ENCODE results near the gene STAB2. TPM values are rescaled to one million over a fixed set of nuclear protein-coding genes. Genes with fewer than 3 reads are reported as not detected.

The STAB2 gene
- polyA plus RNA-seq, 3 donors: 0.30 to 0.90 (median 0.55) TPM

DNA sequence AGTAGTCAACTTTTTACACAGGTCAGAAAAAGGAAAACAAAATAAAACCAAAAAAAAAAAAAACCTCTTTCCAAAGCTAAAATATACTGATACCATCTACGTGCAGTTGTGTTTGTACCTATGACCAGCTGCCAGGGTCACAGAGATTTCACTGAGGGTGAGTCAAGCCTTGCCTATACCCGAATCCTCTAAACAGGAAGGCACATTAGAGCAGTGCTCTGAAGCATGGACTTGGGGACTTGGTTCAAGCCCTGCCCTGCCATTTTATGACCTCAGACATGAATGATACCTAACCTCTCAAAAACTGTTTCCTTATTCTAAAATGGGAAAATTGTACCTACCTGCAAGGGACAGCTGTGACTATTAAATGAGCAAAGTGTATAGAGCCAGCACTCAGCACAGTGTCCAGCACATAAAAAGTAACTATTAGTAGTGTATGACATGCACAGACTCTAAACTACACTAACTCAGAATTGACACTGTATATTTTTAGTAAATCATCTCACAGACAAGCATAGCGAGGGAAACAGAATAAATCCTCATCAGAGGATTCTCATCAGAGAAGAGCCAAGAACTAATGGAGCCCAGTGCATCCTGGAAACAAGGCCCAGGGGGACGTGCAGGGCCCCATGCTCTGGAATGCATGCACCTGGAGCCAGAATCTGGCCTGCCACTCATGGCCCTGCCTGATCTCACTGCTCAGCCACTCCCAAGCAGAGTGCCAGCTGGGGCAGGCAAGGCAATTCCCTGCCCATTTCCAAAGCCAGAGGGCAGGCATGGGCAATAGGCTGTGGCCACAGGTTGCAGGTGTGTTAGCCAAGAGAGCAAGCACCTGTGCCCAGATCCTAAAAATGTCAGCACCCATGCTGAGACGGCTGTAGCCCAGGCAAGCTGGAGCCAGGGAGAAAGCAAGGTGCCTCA is 196.9 kb downstream of the STAB2 start:
- WGBS, 3 donors: 64 to 88% (median 86%) methylated on average over 5 of the region's 5 CpGs
- H3K27ac ChIP-seq (ENCODE audit: low read depth, low read length): no peak overlapping the region

DNA sequence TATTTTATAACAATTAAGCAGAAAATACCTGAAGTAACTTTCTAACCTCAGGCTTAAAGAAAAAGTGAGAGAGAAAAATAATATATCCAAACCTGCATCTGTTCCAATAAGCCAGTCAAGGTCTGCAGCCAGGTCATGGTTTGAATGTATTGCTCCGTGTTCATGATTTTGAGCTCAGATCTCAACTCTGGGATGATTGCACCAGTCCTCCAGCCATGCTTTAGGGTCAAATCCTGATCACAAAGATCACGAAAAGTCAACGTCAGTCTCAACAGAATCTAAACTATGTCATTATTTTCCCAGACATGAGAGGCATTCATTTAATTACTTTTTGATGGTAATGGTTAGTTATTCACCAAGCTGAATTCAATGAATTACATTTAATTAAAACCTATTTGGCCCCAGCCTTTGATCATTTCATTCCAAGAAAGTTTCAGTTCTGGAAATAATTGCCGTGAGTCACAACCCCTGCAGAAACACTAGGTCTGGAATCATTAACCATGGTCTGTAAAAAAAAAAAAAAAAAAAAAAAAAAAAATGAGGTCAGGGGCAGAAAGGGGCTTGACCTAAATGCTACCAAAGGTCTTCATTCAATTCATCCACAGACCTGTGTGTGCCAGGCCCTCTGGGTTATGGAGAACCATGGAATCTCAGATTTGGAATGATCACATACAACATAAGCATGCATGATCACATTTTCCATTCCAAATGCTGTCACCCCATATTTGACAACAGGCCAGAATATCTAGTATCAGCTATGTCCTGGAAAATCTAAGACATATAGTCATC is 198.4 kb downstream of the STAB2 start:
- WGBS, 3 donors: 65 to 80% (median 67%) methylated on average over 4 of the region's 4 CpGs

DNA sequence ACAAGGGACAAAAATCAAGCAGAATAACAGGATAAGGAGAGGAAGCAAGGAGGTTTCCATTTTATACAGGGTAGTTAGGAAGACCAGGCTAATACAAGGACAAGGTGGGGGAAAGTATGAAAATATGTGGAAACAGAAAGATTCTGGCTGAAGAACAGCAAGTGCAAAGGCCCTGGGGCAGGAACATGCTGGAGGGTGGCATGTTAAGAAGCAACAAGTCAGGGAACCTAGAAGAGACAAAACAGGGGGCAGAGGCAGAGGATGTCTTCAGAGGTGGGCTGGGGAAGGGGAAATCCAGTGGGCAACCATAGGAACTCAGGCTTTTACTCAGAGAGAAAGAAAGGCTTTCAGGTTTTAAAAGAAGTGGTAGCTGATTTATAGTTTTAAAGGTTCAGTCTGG is 199.1 kb downstream of the STAB2 start:
- no peak overlapping the region for H3K27ac ChIP-seq (ENCODE audit: low read depth, low read length)

More for the DNA sequence above, 198.4 kb downstream of the STAB2 start:
- H3K27ac ChIP-seq (ENCODE audit: low read depth, low read length): no peak overlapping the region

DNA sequence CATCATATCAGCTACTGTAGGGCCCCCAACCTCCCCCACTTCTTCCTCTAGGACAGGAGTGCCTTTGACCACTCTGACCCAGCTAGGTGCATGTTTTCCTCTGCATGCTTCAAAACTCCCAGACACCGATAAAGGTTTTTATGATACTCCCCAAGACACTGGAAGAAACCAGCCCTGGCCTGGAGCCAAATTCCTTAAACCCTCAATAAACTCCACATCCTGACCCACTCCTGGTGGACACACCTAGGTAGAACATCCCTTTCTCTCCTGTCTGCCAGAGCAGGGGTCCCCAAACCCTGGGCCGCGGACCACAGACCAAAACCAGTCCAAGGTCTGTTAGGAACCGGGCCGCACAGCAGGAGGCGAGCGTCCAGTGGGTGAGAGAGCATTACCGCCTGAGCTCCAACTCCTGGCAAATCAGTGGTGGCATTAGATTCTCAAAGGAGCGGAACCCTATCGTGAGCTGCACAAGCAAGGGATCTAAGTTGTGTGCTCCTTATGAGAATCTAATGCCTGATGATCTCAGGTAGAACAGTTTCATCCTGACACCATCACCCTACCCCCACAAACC is 204.4 kb downstream of the STAB2 start:
- H3K27ac ChIP-seq (ENCODE audit: low read depth, low read length): no peak overlapping the region
- 78 to 89% (median 87%) methylated on average over 10 of the region's 10 CpGs for WGBS, 3 donors

DNA sequence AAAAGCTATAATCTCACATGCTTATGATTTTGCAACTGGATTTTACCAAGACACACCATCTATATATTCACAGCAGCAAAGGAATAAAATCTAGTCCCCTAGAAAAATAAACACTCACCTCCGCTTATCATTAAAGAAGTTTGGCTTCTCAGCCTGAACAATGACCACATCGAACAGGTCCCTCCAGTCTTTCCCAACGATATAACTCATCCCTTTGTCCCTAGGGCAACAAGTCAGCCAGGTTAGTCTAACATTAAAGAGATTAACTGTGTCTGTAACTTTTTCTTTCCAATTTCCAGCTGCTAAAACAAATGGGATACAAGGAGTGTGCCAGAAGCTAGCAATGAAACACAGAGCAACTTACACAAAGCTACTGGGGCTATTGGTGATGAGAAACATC is 206.0 kb downstream of the STAB2 start:
- H3K27ac ChIP-seq (ENCODE audit: low read depth, low read length): no peak overlapping the region
- 59 to 74% (median 64%) methylated on average over 3 of the region's 3 CpGs for WGBS, 3 donors

DNA sequence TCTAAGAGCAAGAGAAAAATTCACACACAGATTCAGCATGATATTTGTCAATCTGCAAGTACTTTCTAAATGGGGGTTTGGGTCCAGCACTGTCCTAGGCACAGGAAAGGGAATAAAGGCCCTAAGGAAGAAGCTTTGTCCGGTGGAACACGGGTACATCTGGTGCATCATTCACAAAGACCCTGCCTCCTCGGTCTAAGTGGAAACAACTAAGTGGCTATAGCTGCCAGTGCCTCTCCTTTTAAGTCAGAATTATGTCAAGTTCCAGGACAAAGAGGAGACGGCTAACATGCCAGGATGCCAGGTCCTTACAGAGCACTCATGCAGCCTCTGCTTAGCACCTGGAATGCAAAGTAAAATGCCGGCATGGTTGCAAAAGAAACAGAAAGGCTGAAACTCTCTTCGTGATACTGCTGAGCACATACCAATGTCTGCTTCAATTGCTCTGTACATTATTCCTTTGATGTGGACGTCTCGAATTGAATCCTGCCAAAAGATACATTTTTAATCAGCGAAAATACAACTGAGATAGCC is 206.5 kb downstream of the STAB2 start:
- H3K27ac ChIP-seq (ENCODE audit: low read depth, low read length): no peak overlapping the region
- WGBS, 3 donors: 83 to 90% (median 86%) methylated on average over 9 of the region's 9 CpGs

DNA sequence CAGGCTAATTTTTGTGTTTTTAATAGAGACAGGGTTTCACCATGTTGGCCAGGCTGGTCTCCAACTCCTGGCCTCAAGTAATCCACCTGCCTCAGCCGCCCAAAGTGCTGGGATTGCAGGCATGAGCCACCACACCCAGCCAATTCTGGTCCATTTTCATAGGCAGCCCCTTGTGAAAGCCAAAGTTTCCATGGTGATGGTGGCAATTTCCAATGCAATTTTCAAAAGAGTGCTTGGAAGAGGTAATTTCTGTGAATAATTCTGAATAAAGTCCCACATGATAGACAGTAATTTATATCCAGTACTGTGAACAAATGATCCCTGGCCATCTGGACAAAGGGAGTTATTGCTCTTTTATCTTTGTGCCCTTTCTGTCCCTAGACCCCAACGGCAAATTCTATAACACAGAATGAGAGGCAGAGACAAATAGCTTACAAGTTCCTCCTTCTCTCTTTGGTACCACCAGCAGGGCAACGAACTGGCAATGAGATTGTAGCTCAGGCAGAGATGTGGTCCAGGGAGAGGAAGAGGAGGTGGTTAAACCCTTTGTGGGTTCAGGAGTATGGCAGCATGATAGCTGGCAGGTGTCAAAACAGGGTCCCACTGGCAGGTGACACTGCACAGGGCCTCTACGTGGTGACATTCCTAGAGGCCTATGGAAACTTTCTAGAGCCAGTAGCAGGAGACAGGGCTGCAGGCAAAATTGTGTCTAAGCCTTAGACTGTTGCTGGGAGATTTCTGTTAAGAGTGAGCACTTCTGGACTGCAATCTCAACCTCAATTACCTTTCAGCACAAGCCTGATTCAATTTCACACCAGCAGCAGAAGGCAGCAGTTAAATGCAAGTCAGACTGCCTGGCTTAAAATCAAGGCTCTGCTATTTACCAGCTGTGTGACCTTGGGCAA is 207.5 kb downstream of the STAB2 start:
- H3K27ac ChIP-seq (ENCODE audit: low read depth, low read length): no peak overlapping the region
- 54 to 75% (median 71%) methylated on average over 4 of the region's 4 CpGs for WGBS, 3 donors

DNA sequence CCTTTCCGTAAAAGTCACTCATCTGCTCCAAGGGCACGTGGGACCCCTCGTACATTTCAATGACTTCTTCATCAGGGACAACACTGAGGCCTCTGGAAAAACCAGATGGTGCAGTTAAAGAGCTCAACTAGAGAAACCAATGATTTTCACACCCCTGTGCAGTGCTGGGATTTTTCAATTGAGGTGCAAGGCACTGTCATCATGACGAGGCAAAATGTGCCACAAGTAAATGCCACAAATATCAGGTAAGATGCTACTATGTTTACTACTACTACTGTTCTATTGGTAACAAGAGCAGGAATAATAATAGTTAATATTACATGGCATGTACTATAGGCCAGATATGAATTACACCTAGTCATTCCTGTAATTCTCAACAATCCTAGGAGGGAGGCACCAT is 211.5 kb downstream of the STAB2 start:
- no peak overlapping the region for H3K27ac ChIP-seq (ENCODE audit: low read depth, low read length)
- 92 to 97% (median 93%) methylated on average over 4 of the region's 4 CpGs for WGBS, 3 donors

DNA sequence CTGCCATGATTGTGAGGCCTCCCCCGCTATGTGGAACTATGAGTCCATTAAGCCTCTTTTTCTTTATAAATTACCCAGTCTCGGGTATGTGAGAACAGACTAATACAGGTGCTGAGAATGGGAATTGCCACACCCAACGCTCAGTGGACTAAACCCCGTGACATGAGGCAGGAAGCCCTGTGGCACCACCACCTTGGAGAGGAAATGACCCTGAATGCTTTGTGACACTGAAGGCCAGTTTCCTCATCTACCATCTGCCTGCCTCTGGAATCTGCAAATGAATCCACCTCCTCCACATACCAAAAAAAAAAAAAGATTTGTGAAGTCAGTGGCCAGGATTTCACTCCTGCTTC is 212.4 kb downstream of the STAB2 start:
- H3K27ac ChIP-seq (ENCODE audit: low read depth, low read length): no peak overlapping the region
- WGBS, 3 donors: 52 to 83% (median 54%) methylated on average over 4 of the region's 4 CpGs

DNA sequence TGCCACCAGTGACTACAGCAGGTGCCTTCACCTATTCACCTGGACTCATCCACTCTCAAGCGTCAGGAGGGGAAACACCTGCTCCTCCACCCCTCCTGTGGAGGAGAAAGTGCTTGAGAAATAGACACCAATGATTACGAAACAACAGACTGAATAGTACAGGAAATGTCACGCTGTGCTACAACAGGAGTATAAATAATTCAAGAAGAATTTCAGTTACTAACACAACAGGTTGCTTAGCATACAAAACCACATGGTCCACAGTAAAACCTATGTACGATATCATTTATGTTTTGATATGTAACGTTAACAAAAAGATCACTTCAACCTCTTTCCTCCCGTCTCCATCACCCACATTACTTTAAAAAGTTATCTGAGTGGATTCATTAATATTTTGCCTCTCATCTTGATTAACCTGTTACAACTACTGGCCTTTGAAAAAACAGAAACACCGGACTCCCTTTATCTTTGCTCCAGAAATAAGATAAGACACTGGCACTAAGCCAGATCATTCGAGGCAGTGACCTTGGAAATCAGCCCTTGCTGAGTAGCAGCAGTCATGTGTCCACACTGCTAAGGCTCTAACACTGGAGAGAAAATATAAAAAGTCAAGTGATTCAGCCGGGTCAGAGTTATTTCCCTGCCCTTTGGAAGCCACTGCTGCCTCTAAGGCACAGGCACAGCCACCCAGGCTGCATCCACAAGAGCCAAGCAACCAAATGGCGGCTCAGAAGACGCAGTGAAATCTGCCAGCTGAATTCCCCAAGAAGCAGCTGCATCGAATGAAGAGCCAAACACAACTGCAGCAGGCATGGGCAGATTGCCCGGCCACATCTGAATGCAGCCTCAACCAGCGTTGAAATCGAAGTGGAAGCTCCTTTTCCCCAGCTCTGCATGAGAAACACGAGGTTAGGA is 213.0 kb downstream of the STAB2 start:
- 12 to 27% (median 18%) methylated on average over 16 of the region's 16 CpGs for WGBS, 3 donors
- no peak overlapping the region for H3K27ac ChIP-seq (ENCODE audit: low read depth, low read length)

DNA sequence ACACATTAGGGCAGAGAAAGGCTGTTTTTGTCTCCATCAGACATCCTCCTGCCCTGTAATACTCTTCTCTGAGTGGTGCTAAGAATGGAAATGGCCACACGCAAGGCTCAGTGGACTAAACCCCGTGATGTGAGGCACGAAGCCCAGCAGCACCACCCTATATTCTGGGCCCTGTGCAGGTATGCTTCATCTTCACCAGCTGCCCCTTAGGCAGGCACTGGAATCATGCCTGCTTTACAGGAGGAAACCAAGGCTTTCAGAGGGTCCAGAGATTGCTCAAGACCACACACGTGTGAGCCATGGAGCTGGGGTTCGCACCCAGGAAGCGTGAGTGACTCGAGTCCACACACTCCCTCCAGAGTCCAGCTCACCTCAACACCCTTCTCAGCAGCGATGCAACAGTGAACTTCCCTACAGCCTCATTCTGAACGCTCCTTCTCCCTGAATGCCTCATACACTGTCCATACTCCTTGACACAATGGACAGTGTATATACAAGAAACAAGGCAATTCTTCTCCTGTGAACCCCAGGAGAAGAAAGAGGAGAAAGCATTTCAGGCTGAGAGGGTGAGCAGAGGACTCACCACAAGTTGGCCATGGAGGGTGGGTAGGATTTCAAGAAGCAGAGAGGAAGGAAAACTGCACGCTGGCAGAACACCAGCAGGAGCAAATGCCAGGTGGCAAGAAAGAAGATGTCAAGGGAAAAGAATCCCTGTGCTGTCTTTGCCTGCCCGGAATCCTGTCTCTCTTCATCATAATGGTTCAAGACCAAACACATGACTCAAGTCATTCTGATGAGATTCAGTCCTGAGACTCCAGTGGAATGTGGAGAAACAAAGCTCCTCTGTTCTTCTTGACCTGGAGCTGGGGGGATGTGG is 214.9 kb downstream of the STAB2 start:
- no peak overlapping the region for H3K27ac ChIP-seq (ENCODE audit: low read depth, low read length)
- 68 to 97% (median 77%) methylated on average over 11 of the region's 11 CpGs for WGBS, 3 donors

DNA sequence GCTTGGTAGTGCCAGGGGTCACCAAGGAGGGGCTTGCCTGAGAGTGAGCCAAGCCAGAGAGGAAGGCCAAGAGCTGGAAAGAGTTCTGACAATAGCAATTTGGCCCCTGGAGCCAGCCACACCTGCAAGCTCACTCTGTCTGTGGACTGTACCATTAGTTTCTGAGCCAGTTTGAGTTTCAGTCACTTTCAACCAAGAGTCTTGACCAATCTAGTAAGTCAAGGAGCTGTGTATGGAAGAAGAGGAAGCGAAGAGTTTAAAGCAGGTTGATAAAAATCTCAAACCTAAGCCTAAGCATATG is 215.5 kb downstream of the STAB2 start:
- 91 to 100% (median 100%) methylated on average over 1 of the region's 1 CpG for WGBS, 3 donors
- no peak overlapping the region for H3K27ac ChIP-seq (ENCODE audit: low read depth, low read length)

DNA sequence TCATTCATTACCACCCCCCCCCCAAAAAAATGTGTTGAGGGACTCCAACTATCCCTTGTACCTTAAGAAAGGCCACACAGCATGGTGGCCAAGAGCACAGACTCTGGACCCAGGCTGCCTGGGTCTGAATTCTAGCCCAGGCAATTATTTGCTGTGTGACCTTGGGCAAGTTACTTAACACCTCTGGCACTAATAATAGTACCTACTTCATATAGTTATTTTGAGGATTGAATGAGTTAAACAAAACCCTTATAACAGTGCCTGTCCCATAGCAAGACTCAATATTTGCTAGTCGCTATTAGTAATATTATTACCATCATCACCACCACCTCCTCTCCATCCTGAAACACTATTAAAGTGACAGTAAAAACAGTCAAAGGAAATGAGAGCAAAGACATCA is 216.8 kb downstream of the STAB2 start:
- H3K27ac ChIP-seq (ENCODE audit: low read depth, low read length): no peak overlapping the region
- 97 to 100% (median 100%) methylated on average over 1 of the region's 1 CpG for WGBS, 3 donors

DNA sequence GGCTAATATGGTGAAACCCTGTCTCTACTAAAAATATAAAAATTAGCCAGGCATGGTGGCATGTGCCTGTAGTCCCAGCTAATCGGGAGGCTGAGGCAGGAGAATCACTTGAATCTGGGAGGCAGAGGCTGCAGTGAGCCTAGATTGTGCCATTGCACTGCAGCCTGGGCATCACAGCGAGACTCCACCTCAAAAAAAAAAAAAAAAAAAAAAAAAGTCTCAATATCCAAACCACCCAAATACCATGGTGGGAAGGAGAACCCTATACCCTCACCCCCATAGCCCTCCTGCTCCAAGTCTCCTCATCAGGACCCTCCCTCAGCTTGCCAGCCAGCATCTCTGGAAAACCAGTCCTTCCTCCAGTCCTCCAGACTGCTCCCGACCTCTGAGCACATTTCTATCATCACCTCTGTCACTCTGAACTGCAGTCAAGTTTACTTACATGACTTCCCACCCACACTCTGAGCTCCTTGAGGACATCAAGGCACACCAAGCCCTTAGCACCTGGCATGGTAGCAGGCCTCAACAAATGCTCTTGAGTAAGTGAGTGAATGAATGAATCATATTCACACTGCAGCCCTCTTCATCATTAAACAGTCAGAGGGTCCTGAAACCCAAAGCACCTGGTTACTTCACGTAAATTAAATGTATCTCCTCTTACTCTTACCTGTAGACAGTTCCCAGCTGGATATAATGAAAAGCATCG is 218.7 kb downstream of the STAB2 start:
- WGBS, 3 donors: 93 to 96% (median 93%) methylated on average over 5 of the region's 5 CpGs
- H3K27ac ChIP-seq (ENCODE audit: low read depth, low read length): no peak overlapping the region

DNA sequence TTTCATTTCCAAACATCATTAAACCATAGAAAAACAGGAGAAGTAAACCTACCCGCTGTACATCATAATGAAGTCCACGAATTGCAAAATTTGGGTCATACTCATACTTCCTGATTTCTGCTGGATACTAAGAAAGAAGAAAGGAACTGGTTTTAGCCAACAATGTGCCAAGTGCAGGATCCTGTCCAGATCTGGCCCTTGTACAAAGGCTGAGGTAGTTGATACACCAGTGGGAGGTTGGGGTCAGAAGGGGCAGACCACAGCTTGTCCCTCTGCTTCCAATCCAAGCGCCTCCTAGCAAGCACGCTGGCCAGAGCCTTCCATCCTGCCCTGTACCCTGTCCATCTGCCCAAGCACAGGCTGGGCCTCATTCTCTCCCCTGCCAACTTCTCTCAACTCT is 219.7 kb downstream of the STAB2 start:
- no peak overlapping the region for H3K27ac ChIP-seq (ENCODE audit: low read depth, low read length)
- 58 to 92% (median 73%) methylated on average over 4 of the region's 4 CpGs for WGBS, 3 donors

Data from adipose tissue (tissue), 3 donors.